ENCODE measurements around the gene TRIM29.

DNA sequence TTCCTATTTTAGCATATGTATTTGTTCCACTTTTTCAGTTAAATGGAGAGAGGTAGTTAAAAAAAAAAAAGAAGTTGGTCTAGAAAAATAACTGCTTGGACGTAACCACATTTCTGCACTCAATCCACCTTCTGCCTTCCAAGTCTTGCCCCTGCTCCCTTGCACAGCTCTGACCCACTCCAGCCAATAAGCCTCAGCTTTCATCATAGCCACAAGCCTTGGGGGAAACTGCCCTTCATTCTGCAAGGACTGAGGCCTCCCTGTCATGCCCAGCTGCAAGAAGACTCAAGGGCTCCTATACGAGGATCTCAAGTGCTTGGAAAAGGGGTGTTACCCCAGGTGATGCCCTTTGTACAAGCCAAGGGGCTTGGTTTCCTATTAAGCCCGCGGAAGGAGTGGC lies 37.0 kb upstream of the TRIM29 start:
- TF ChIP-seq, protein P1, sequence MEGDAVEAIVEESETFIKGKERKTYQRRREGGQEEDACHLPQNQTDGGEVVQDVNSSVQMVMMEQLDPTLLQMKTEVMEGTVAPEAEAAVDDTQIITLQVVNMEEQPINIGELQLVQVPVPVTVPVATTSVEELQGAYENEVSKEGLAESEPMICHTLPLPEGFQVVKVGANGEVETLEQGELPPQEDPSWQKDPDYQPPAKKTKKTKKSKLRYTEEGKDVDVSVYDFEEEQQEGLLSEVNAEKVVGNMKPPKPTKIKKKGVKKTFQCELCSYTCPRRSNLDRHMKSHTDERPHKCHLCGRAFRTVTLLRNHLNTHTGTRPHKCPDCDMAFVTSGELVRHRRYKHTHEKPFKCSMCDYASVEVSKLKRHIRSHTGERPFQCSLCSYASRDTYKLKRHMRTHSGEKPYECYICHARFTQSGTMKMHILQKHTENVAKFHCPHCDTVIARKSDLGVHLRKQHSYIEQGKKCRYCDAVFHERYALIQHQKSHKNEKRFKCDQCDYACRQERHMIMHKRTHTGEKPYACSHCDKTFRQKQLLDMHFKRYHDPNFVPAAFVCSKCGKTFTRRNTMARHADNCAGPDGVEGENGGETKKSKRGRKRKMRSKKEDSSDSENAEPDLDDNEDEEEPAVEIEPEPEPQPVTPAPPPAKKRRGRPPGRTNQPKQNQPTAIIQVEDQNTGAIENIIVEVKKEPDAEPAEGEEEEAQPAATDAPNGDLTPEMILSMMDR (IDR thresholded peaks at IDR 0.05) = no peak
- no peak for TF ChIP-seq POLR2AphosphoS5 (IDR thresholded peaks at IDR 0.05)
